ENCODE data around the gene RBM10. TPM values are rescaled to one million over a fixed set of nuclear protein-coding genes. Genes with fewer than 3 reads are reported as not detected.

The RBM10 gene
- total and polyA plus RNA-seq, 3 donors from 2014 or later = 20.4 to 41.3 (median 28.5) TPM

- intact Hi-C loops (cut with DNase I; ENCODE audit: low total_unique reads) = no loop called here
- WGBS, 2 donors = 91% methylated on average over 16 of the region's 18 CpGs; no CpG with 5 or more reads in 1 of the 2 donors
- no peak overlapping the region for H3K4me3 ChIP-seq
- peaks cover 6% of the 10 kb centered on the region for H3K4me1 ChIP-seq
- no peaks in the 10 kb centered on the region for H3K36me3 ChIP-seq (ENCODE audit: low read depth, missing control alignments)
- H3K27me3 ChIP-seq = no peaks in the 10 kb centered on the region
- no peak for DNase-seq
- peak overlapping the region in 1 of 2 donors; percentile 36 for H3K27ac ChIP-seq
- TF ChIP-seq CTCF (IDR thresholded peaks at IDR 0.05) (no peak), POLR2A (IDR thresholded peaks at IDR 0.05) (no peak)
- H3K9me3 ChIP-seq = no peaks in the 10 kb centered on the region
These were observed 34.9 kb downstream of the RBM10 start for GRCh38 chrX:47179928-47180255.

GRCh38 chrX:47180346-47180745 lies 35.3 kb downstream of the RBM10 start:
- Histone ChIP-seq H3K4me1 (peaks cover 6% of the 10 kb centered on the region), H3K9me3 (no peaks in the 10 kb centered on the region), H3K4me3 (no peak overlapping the region), H3K27me3 (no peaks in the 10 kb centered on the region), H3K36me3 (ENCODE audit: low read depth, missing control alignments) (no peaks in the 10 kb centered on the region), H3K27ac (no peak overlapping the region)
- intact Hi-C loops (cut with DNase I; ENCODE audit: low total_unique reads) = no loop called here
- WGBS, 2 donors = 94 to 96% methylated on average over 4 of the region's 8 CpGs
- TF ChIP-seq POLR2A (IDR thresholded peaks at IDR 0.05) (no peak), CTCF (IDR thresholded peaks at IDR 0.05) (no peak)
- no peak for DNase-seq

- H3K27ac ChIP-seq = no peak overlapping the region
- H3K27me3 ChIP-seq = no peaks in the 10 kb centered on the region
- H3K4me1 ChIP-seq = peaks cover 6% of the 10 kb centered on the region
- no peaks in the 10 kb centered on the region for H3K9me3 ChIP-seq
- no peaks in the 10 kb centered on the region for H3K36me3 ChIP-seq (ENCODE audit: low read depth, missing control alignments)
- H3K4me3 ChIP-seq = no peak overlapping the region
- DNase-seq = no peak
- TF ChIP-seq POLR2A (IDR thresholded peaks at IDR 0.05) (no peak), CTCF (IDR thresholded peaks at IDR 0.05) (no peak)
- WGBS, 2 donors = no CpG with 5 or more reads among the region's 10 CpGs
- intact Hi-C loops (cut with DNase I; ENCODE audit: low total_unique reads) = no loop called here
These were observed 36.3 kb downstream of the RBM10 start for GRCh38 chrX:47181301-47181700.

GRCh38 chrX:47182106-47182700 lies 37.2 kb downstream of the RBM10 start:
- no peak for DNase-seq
- H3K9me3 ChIP-seq = no peaks in the 10 kb centered on the region
- H3K27ac ChIP-seq = no peak overlapping the region
- H3K4me3 ChIP-seq = no peak overlapping the region
- peaks cover 6% of the 10 kb centered on the region for H3K4me1 ChIP-seq
- TF ChIP-seq POLR2A (IDR thresholded peaks at IDR 0.05) (no peak), CTCF (IDR thresholded peaks at IDR 0.05) (no peak)
- no peaks in the 10 kb centered on the region for H3K36me3 ChIP-seq (ENCODE audit: low read depth, missing control alignments)
- WGBS, 2 donors = 75 to 88% methylated on average over 3 to 9 of the region's 9 CpGs
- intact Hi-C loops (cut with DNase I; ENCODE audit: low total_unique reads) = no loop called here
- no peaks in the 10 kb centered on the region for H3K27me3 ChIP-seq

- no peak overlapping the region for H3K4me3 ChIP-seq
- no peaks in the 10 kb centered on the region for H3K4me1 ChIP-seq
- no peak overlapping the region for H3K27ac ChIP-seq
- 84 to 96% methylated on average over 3 to 4 of the region's 4 CpGs for WGBS, 2 donors
- DNase-seq = no peak
- H3K36me3 ChIP-seq (ENCODE audit: low read depth, missing control alignments) = no peaks in the 10 kb centered on the region
- no peaks in the 10 kb centered on the region for H3K9me3 ChIP-seq
- H3K27me3 ChIP-seq = no peaks in the 10 kb centered on the region
- intact Hi-C loops (cut with DNase I; ENCODE audit: low total_unique reads) = no loop called here
- TF ChIP-seq CTCF (IDR thresholded peaks at IDR 0.05) (no peak), POLR2A (IDR thresholded peaks at IDR 0.05) (no peak)
These were observed 39.5 kb downstream of the RBM10 start for GRCh38 chrX:47184486-47184885.

Measured in testis (tissue), 3 donors.